SU-DHL-6 (cell line): ENCODE results near the gene CCDC126.

ENCODE experiments used
- H2AFZ ChIP-seq: fragments of 200-600 bp; sonication (generic); 2 replicates; pipeline ENCODE4 v1.6.1; 2014; ENCODE audit warnings: low read depth, mild to moderate bottlenecking, moderate library complexity, mixed read lengths, antibody characterized with exemption, low read length; ENCODE audit not compliant: severe bottlenecking
- H3F3A ChIP-seq: fragments of 200-600 bp; shearing (Covaris generic); 2 replicates; pipeline ENCODE4 v1.6.0; 2016; ENCODE audit warnings: antibody characterized with exemption, mild to moderate bottlenecking; ENCODE audit not compliant: insufficient read depth
- H3K27ac ChIP-seq: fragments of 200-600 bp; sonication (generic); 2 replicates; pipeline ENCODE4 v1.5.1; 2016; ENCODE audit warnings: low read depth, mild to moderate bottlenecking, low read length, moderate library complexity, mixed read lengths
- H3K27me3 ChIP-seq: fragments of 200-600 bp; sonication (generic), shearing (Covaris generic); 2 replicates; pipeline ENCODE4 v1.6.0; 2014; ENCODE audit warnings: mild to moderate bottlenecking, low read length
- H3K36me3 ChIP-seq: fragments of 200-600 bp; sonication (generic); 2 replicates; pipeline ENCODE4 v1.6.1; 2014; ENCODE audit warnings: mild to moderate bottlenecking, low read length, mixed read lengths
- H3K4me2 ChIP-seq: fragments of 300-600, 200-600 bp; shearing (Covaris generic), sonication (generic); 2 replicates; pipeline ENCODE4 v1.6.0; 2014; ENCODE audit warnings: low read length, low read depth, mild to moderate bottlenecking; ENCODE audit not compliant: poor library complexity, severe bottlenecking
- H3K4me3 ChIP-seq: fragments of 200-600 bp; sonication (generic); 2 replicates; pipeline ENCODE4 v1.5.1; 2014; ENCODE audit warnings: antibody characterized with exemption, low read length, mild to moderate bottlenecking, mixed read lengths; ENCODE audit not compliant: insufficient read depth, poor library complexity, severe bottlenecking
- H3K79me2 ChIP-seq: fragments of 200-600 bp; sonication (generic); 2 replicates; pipeline ENCODE4 v1.6.1; 2014; ENCODE audit warnings: mild to moderate bottlenecking, low read length, moderate library complexity; ENCODE audit not compliant: insufficient read depth
- H3K9ac ChIP-seq: fragments of 200-600 bp; sonication (generic); 2 replicates; pipeline ENCODE4 v1.7.0; 2014; ENCODE audit warnings: mild to moderate bottlenecking, low read length
- H3K9me2 ChIP-seq: fragments of 200-600 bp; sonication (generic); replicated peaks from 2 replicates; pipeline ENCODE4 v1.6.1; 2014; ENCODE audit warnings: low read length; ENCODE audit not compliant: insufficient read depth
- H3K9me3 ChIP-seq: fragments of 200-600 bp; sonication (generic); 2 replicates; pipeline ENCODE4 v1.6.1; 2014; ENCODE audit warnings: low read length, mixed read lengths; ENCODE audit not compliant: insufficient read depth
- H4K20me1 ChIP-seq: fragments of 200-600 bp; sonication (generic); 2 replicates; pipeline ENCODE4 v1.6.1; 2014; ENCODE audit warnings: low read depth, mild to moderate bottlenecking, antibody characterized with exemption, low read length, moderate library complexity, mixed read lengths
- EZH2phosphoT487 ChIP-seq: fragments of 200-600 bp; sonication (generic), shearing (Covaris generic); conservative IDR thresholded peaks from 2 replicates; pipeline ENCODE4 v1.6.1; 2018; ENCODE audit warnings: mild to moderate bottlenecking, antibody characterized with exemption, low read length, moderate library complexity, mixed read lengths
- TF ChIP-seq, protein P1 (sequence below): fragments of 200-600 bp; sonication (generic); IDR thresholded peaks from one replicate; pipeline ENCODE4 v1.5.1; 2017; ENCODE audit warnings: antibody characterized with exemption, mild to moderate bottlenecking, low read length, moderate library complexity; ENCODE audit not compliant: insufficient read depth, poor library complexity, severe bottlenecking

The CCDC126 gene

DNA sequence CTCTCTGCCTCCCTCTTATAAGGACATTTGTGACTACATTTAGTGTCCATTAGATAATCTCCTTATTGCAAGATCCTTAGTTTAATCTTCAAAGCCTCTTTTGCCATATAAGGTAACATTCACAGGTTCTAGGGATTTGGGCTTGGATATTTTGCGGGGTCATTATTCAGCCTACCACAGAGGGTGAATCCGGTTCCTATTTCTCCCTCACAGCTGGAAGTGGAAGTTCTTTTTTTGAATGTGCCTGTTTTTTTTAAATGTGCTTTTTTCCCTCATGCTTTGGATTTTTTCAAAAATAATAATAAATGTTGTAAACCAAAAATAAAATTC, 65.8 kb downstream of the CCDC126 start:
- no peak for TF ChIP-seq EZH2phosphoT487
- TF ChIP-seq, protein P1, sequence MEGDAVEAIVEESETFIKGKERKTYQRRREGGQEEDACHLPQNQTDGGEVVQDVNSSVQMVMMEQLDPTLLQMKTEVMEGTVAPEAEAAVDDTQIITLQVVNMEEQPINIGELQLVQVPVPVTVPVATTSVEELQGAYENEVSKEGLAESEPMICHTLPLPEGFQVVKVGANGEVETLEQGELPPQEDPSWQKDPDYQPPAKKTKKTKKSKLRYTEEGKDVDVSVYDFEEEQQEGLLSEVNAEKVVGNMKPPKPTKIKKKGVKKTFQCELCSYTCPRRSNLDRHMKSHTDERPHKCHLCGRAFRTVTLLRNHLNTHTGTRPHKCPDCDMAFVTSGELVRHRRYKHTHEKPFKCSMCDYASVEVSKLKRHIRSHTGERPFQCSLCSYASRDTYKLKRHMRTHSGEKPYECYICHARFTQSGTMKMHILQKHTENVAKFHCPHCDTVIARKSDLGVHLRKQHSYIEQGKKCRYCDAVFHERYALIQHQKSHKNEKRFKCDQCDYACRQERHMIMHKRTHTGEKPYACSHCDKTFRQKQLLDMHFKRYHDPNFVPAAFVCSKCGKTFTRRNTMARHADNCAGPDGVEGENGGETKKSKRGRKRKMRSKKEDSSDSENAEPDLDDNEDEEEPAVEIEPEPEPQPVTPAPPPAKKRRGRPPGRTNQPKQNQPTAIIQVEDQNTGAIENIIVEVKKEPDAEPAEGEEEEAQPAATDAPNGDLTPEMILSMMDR: no peak
- Histone ChIP-seq H3K9me2 (no peaks in the 10 kb centered on the region), H3F3A (no peaks in the 10 kb centered on the region), H3K27ac (no peak overlapping the region), H3K4me3 (no peak overlapping the region), H3K9ac (no peak overlapping the region), H4K20me1 (no peaks in the 10 kb centered on the region), H2AFZ (no peak overlapping the region), H3K79me2 (no peaks in the 10 kb centered on the region), H3K9me3 (peaks cover 11% of the 10 kb centered on the region; the same call in 1 of the 2 replicates), H3K4me2 (no peak overlapping the region), H3K36me3 (no peaks in the 10 kb centered on the region), H3K27me3 (no peaks in the 10 kb centered on the region)

DNA sequence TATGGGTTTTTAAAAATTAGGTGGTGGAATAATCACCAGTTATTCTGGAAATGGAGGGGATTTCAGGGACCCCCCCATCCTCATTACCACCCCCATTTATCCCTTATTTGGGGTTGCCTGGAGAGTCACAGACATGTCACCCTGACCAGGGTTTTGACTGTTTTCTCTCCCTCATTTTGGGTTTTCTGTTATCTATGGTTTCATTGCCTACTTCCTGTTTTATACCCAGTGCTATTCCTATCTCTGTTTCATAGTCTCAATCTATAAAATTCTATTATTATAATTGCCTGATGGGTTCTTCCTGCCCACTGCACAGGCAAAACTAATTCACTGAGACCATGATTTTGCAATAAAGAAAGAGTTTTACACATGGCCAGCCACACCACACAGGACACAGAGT, 66.9 kb downstream of the CCDC126 start:
- Histone ChIP-seq H2AFZ (no peak overlapping the region), H3K79me2 (no peaks in the 10 kb centered on the region), H3K4me3 (no peak overlapping the region), H3K9me2 (no peaks in the 10 kb centered on the region), H3K36me3 (no peaks in the 10 kb centered on the region), H3F3A (no peaks in the 10 kb centered on the region), H3K27me3 (no peaks in the 10 kb centered on the region), H3K4me2 (no peak overlapping the region), H4K20me1 (no peaks in the 10 kb centered on the region), H3K9ac (no peak overlapping the region), H3K27ac (no peak overlapping the region), H3K9me3 (peaks cover 11% of the 10 kb centered on the region; the same call in 1 of the 2 replicates)
- TF ChIP-seq, protein P1: no peak
- no peak for TF ChIP-seq EZH2phosphoT487

DNA sequence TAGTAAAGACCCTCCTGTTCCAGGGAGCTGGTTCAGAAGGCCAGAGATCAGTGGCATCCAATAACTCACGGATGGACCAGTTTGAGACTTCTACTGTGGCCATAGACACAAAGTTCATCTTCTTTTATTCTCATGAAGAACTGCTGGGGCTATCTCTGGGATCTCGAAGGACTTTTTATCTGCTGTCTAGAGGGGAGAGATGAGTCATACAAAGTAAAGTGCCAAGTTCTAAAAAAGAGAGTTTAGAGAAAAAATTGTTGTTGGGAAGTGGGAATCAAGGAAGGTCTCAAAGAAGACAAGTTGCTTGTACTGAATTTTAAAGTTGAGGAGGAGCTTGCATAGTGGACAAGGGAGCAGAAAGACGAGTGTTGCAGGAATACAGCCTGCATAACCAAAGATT, 74.9 kb downstream of the CCDC126 start:
- H3F3A ChIP-seq: no peaks in the 10 kb centered on the region
- H3K9me2 ChIP-seq: no peaks in the 10 kb centered on the region
- H3K36me3 ChIP-seq: no peaks in the 10 kb centered on the region
- no peak overlapping the region for H2AFZ ChIP-seq
- no peaks in the 10 kb centered on the region for H3K27me3 ChIP-seq
- no peaks in the 10 kb centered on the region for H3K79me2 ChIP-seq
- no peaks in the 10 kb centered on the region for H3K9me3 ChIP-seq
- H4K20me1 ChIP-seq: no peaks in the 10 kb centered on the region
- no peak for TF ChIP-seq EZH2phosphoT487
- TF ChIP-seq, protein P1: no peak
- no peak overlapping the region for H3K4me3 ChIP-seq
- no peak overlapping the region for H3K9ac ChIP-seq
- H3K4me2 ChIP-seq: no peak overlapping the region
- no peak overlapping the region for H3K27ac ChIP-seq
